HG02623 (cell line): ENCODE measurements around the gene WDR33.
"Not testable (repeated sequence)": the region's sequence is repeated elsewhere in the genome, so short reads cannot be mapped to it uniquely, and the experiment has no call there.

Experiments
- ATAC-seq: cut with Tn5 transposase; IDR thresholded peaks from one replicate; pipeline ENCODE4 v1.9.1; 2021; ENCODE audit warnings: moderate library complexity; ENCODE audit not compliant: unreplicated experiment

The WDR33 gene

DNA sequence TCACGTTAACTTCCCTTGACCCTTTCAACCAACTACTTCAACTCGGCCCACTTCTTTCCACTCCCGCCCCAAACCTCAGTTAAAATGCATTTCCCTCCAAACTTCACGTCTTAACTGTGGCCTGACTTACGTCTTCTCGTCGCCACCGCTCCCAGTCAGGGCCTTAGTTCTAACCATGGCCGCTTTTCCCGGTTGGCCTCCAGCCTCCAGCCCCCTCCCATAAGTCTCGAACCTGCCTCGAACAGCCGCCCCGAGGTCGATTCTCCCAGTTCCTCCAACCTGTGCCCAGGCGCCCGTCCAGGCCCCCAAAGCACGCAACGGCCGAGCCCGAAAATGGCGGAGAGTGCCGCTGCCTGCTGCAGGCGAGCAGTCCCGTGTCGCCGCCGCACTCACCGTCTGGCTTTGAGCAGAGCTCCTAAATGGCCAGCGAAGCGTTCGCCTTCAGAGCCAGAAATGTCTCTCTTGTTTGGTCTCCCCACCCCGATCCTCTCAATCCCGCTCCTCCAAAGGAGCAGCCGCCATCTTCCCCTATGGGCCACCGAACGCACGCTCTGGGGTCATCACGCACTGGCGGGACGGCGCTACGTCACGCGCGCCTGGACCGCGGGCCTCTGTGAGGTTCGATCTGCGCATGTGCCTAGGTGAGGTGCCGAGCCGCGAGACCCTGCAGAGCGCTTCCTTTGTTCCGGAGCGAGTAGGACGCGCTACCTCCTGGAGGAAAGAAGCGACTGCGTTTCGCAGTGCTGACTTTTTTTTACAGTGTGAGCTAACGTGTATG is at the start of gene WDR33:
TSS of gene WDR33 (minus strand) at position 553 of the 778 bp plus-strand sequence. CDS start 40,190 bp downstream, outside the sequence.
- ATAC-seq: peak; percentile 99

DNA sequence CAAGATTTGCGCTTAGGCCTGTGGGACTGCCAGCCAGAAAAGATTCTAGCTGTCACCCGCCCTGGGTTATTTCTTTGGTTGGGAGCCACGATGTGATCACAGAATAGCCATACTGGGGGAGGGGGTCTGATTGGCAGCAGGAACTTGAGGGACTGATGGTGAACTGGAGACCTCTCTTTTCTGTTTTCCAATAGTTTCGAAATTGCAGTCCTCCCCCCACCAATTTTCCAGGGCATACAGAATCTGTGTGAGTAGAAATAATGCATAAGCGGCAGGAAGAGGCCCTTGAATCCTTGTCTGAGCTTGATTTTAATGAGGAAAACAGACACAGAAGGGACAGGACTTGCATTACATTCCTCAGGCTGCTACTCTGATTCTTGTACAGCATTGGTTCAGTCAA is 49.2 kb upstream of the WDR33 start:
- ATAC-seq: no peak

DNA sequence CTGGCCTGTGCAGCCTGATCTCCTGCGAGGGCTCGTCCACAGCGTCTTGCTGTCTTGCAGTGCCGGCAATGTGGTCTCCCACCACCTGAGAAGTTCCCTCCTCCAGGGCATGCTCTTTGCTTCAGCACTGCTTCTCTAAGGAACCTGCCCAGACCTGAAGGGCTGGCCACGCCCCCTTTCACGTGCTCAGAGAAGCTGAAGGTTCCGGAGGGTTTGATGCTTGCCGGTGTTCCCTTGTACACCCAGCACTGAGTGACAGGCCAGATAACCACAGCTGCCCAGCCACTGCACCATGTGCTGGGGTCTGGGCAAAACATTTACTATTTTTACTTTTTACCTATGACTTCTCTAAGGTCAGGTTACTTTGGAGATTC is 48.7 kb upstream of the WDR33 start:
- no peak for ATAC-seq

- peak; percentile 11 for ATAC-seq
Measured at GRCh38 chr2:127857265-127857808, 46.4 kb upstream of the WDR33 start.

DNA sequence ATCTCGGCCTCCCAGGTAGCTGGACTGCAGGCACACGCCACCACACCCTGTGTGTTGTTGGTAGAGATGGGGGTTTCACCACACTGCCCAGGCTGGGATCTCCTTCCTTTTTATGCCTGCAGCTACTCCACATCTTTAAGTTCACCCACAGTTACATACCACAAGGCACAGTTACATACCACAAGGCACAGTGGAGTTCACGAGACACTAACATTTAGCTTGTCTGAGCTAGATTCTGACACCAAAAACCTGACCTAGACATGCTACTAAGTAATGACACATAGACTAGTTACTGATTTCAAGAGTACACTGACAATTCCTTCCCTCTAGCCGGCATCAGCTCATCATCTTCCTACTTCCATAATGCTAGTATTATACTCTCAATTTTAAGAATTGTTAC is 42.7 kb upstream of the WDR33 start:
- ATAC-seq: no peak

DNA sequence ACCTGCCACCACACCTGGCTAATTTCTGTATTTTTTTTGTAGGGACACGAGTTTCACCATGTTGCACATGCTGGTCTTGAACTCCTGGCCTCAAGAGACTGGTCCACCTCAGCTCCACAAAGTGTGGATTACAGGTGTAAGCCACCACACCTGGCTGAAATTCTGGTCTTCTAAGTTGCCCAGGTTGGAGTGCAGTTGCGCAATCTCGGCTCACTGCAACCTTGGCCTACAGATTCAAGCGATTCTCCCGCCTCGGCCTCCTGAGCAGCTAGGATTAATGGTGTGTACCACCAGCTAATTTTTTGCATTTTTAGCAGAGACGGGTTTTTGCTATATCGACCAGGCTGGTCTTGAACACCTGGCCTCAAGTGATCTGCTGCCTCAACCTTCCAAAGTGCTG is 41.4 kb upstream of the WDR33 start:
- no peak for ATAC-seq

GRCh38 chr2:127847931-127848330 is 37.0 kb upstream of the WDR33 start:
- no peak for ATAC-seq

DNA sequence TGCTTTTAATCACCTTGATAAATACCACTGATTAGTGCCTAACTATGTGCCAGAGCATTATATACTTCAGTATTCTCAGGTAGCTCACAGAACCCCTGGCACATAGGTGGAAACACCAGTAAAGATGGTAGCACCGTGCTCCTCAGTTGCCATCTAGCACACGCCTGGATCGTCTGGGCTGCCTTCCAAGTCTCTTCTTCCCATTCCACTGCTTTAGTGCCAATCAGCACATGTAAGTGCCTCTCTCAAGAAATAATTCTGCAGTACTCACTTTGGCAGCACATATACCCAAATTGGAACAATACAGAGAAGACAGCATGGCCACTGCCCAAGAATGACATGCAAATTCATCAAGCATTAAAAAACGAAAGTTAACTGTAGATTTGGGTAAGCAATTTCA is 34.0 kb upstream of the WDR33 start:
- no peak for ATAC-seq

DNA sequence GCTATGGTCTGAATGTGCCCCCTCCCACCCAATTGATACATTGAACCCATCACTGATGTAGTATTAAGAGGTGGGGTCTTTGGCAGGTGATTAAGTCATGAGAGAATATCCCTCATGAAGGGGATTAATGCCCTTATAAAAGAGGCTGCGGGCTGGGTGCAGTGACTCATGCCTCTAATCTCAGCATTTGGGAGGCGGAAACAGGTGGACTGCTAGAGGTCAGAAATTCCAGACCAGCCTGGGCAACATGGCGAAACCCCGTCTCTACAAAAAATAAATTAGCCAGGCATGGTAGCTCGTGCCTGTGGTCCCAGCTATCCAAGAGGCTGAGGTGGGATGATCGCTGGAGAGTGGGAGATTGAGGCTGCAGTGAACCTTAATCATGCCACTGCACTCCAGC is 32.7 kb upstream of the WDR33 start:
- ATAC-seq: no peak

- no peak for ATAC-seq
Measured at GRCh38 chr2:127841466-127842178, 30.7 kb upstream of the WDR33 start.

DNA sequence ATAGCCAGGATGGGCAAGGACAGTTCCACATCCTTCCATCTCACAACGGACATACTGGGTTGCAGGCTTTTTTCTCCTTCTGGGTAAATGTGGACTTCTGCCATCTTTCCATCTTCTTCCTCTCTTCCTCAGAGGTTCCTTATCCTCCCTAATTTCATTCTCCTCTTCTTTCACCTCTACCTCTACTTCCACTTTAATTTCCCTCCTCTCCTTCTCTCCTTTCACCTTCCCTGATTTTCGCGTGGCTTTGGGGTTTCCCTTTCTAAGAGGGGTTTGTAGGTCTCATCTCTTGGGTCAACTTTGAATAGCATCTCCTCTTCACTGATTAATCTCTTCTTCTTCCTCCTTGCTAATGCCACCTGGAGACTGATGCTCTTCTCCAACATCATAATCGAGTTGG is 29.9 kb upstream of the WDR33 start:
- no peak for ATAC-seq

- no peak for ATAC-seq
Measured at GRCh38 chr2:127834951-127835350, 24.0 kb upstream of the WDR33 start.

DNA sequence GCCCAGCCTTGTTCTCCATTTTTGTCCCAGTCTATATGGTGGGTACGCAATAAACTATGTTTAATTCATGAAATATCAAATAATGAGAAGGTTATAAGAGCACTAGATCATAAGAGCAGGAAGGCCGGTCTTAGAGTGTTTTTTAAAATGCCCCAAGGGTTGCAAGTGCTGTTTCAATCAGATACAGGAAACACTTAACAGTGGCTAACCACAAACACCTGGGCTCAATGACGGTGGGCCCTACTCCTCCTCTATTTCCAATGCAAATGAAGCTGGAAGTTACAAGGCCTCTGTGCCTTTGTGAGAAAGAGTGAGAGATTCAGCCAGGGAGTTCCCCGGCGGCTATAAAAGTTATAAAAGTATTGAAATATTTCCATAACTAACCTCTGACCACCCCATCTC is 18.9 kb upstream of the WDR33 start:
- peak; percentile 97 for ATAC-seq

DNA sequence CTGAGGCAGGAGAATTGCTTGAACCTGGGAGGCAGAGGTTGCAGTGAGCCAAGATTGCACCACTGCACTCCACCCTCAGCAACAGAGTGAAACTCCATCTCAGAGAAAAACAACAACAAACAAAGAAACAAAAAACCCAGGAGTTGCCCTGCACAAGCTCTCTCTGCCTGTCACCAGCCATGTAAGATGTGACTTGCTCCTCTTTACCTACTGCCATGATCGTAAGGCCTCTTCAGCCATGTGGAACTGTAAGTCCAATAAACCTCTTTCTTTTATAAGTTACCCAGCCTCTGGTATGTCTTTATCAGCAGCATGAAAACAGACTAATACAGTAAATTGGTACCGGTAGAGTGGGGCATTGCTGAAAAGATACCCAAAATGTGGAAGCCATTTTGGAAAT is 15.7 kb upstream of the WDR33 start:
- ATAC-seq: not testable (repeated sequence)

DNA sequence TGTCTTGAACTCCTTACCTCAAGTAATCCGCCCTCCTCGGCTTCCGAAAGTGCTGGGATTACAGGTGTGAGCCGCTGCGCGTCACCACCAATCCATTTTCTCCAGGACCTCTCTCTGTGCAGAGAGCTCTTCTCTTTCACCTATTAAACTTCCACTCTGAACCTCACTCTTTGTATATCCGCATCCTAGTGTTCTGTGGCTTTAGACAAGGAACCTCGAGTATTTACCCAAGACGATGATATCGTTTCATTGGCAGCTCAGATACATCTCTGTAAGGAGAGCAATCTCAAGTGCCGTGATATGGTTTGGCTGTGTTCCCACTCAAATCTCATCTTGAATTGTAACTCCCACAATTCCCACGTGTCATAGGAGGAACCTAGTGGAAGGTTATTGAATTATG is 15.1 kb upstream of the WDR33 start:
- no peak for ATAC-seq

- ATAC-seq: no peak
Measured at GRCh38 chr2:127820080-127820668, 9.2 kb upstream of the WDR33 start.

- ATAC-seq: no peak
Measured at GRCh38 chr2:127818794-127819425, 7.9 kb upstream of the WDR33 start.

DNA sequence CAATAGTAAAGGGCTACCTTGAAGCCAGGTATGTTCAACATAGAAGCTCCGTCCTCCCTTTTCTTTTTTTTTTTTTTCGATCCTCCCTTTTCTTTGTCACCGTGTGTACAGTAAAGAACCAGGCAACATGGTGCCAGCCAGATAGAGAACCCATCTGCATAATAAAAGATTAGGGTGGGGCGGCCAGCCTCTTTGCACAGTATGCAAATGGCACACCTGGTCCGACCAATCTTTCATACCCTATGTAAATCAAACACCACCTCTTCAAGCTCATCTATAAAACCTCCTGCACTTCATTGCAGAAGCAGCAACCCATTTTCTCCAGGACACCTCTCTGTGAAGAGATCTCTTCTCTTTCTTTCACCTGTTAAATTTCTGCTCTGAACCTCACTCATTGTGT is 7.3 kb upstream of the WDR33 start:
- no peak for ATAC-seq

GRCh38 chr2:127814677-127815076 is 3.7 kb upstream of the WDR33 start:
- ATAC-seq: no peak

GRCh38 chr2:127812441-127812840 is 1.5 kb upstream of the WDR33 start:
- not testable (repeated sequence) for ATAC-seq
